HUES6 (cell line): ENCODE data around the gene KMT2E.
"Not testable (repeated sequence)": the region's sequence is repeated elsewhere in the genome, so short reads cannot be mapped to it uniquely, and the experiment has no call there.

Source experiments
- H3K27ac ChIP-seq: 2 replicates; pipeline ENCODE4 v1.7.0; 2013; ENCODE audit warnings: low read depth, mild to moderate bottlenecking, low read length, inconsistent platforms
- H3K27me3 ChIP-seq: 2 replicates; pipeline ENCODE4 v1.6.1; 2013; ENCODE audit warnings: low read length; ENCODE audit not compliant: control insufficient read depth, insufficient read depth
- H3K36me3 ChIP-seq: 2 replicates; pipeline ENCODE4 v1.6.1; 2013; ENCODE audit warnings: low read length; ENCODE audit not compliant: control insufficient read depth, insufficient read depth
- H3K4me1 ChIP-seq: 2 replicates; pipeline ENCODE4 v1.6.1; 2013; ENCODE audit warnings: low read length; ENCODE audit not compliant: control insufficient read depth, insufficient read depth
- H3K4me3 ChIP-seq: 2 replicates; pipeline ENCODE4 v1.5.1; 2013; ENCODE audit warnings: low read depth, low read length
- H3K9ac ChIP-seq: one replicate; pipeline ENCODE4 v1.6.1; 2013; ENCODE audit warnings: mild to moderate bottlenecking, low read length
- H3K9me3 ChIP-seq: 2 replicates; pipeline ENCODE4 v1.6.1; 2013; ENCODE audit warnings: low read depth, low read length; ENCODE audit not compliant: control insufficient read depth, insufficient read depth

The KMT2E gene

DNA sequence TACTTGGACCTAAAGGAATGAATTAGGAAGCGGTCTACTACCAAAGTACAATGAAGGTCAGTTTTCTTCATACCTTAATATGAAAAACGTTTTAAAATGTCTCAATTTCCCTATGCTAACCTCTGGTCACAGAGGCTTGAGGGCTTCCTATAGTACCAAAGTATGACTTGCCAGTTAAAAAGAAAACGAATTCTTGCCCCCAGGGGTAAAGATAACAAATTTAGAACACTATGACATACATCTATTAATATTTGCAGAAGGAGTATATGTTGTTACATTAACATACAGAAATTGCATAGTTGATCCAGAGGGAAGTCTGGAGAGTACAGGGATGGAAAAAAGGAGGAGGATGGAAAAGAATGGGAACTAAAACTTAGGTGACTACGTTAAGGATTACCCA is 13.8 kb upstream of the KMT2E start:
- H3K9me3 ChIP-seq, result no peaks in the 10 kb centered on the region
- H3K4me3 ChIP-seq, result no peak overlapping the region
- no peak overlapping the region for H3K9ac ChIP-seq
- peaks cover 25% of the 10 kb centered on the region for H3K4me1 ChIP-seq
- H3K27me3 ChIP-seq, result no peaks in the 10 kb centered on the region
- H3K27ac ChIP-seq, result no peak overlapping the region
- peaks cover 16% of the 10 kb centered on the region for H3K36me3 ChIP-seq

DNA sequence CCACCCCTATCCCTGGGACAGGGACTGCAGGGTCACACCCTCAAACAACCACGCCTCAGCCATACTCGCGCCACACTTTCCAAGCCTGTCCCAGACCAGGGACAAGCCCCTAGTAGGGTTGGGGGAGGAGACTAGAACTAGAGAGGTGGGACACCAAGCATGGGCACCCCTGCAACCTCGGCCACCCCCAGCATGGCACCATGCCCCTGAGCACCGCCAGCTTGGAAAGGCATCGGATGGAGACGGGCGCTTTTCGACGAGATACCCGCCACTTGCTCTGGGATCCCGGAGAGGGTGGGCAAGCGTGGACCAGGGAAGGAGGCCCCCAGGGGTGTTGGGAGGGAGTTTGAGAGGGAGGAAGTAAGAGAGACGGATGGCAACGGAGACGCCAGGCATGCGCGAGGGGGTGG is 13.1 kb upstream of the KMT2E start:
- no peaks in the 10 kb centered on the region for H3K27me3 ChIP-seq
- no peaks in the 10 kb centered on the region for H3K9me3 ChIP-seq
- no peak overlapping the region for H3K9ac ChIP-seq
- peaks cover 25% of the 10 kb centered on the region for H3K4me1 ChIP-seq
- H3K27ac ChIP-seq, result no peak overlapping the region
- peaks cover 17% of the 10 kb centered on the region for H3K36me3 ChIP-seq
- H3K4me3 ChIP-seq, result no peak overlapping the region

DNA sequence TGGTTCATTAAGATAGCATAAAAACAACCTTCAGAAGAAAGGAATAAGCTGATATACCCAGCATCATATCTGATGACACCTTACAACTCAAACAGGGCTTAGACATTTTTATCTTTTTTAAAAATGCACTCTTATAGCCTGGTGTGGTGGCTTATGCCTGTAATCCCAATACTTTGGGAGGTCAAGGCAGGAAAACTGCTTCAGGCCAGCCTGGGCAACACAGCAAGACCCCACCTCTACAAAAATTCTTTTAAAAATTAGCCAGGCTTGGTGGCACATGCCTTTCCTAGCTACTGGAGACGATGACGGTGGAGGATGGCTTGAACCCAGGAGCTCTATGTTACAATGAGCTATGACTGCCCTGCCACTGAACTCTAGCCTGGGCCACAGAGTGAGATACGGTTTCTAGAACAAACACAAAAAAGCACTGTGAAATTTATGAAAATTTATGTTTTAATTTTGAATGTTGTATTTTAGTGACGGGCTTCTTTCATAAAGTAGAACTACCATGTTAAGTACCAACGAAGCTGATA is 12.3 kb upstream of the KMT2E start:
- Histone ChIP-seq H3K27me3 (no peaks in the 10 kb centered on the region), H3K27ac (no peak overlapping the region), H3K4me3 (no peak overlapping the region), H3K9ac (no peak overlapping the region), H3K36me3 (peaks cover 24% of the 10 kb centered on the region), H3K4me1 (peaks cover 25% of the 10 kb centered on the region), H3K9me3 (no peaks in the 10 kb centered on the region)

DNA sequence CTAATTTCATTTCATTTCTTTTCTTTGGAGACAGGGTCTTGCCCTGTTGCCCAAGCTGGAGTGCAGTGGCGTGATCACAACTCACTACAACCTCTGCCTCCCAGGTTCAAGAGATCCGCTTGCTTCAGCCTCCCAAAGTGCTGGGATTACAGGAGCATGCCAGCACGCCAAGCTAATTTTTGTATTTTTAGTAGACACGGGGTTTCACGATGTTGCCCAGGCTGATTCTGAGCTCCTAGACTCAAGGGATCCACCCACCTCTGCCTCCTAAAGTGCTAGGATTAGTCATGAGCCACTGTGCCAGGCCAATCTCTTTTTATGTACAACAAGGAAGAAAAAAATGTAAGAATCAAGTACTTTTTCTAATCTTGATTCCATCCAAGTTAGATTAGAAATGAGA is 10.7 kb upstream of the KMT2E start:
- peaks cover 30% of the 10 kb centered on the region for H3K36me3 ChIP-seq
- peak overlapping the region; percentile 22 for H3K9ac ChIP-seq
- H3K27ac ChIP-seq, result no peak overlapping the region
- no peak overlapping the region for H3K4me3 ChIP-seq
- H3K4me1 ChIP-seq, result peaks cover 25% of the 10 kb centered on the region
- H3K27me3 ChIP-seq, result no peaks in the 10 kb centered on the region
- H3K9me3 ChIP-seq, result no peaks in the 10 kb centered on the region

DNA sequence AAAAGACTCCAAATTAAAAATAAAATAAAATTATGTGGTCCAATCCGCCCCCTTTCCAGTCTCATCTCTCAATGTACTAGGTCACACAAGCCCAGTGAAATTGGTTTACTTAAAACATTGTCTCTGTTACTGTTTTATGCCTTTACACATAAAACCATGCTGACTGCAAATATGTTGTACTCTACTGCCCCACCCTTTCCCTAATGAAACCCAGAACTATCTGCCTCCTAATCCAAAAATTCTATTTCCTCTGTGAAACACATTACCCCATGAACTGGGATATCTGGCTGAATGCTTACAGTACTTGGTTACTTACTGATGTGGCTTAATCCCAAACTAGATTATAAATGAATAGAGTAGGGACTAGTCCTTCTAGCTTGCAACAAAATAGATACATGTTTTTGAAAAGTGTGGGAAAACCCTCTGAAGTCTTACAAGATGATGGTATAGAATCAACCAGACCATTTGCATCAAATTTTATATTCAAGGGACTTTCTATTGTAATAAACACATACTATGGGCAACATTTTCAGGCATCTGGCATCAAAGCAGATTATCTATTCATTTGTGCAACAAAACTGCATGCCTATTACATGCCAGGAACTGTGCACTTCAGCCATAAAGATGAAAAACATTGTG is 10.0 kb upstream of the KMT2E start:
- H3K9me3 ChIP-seq, result no peaks in the 10 kb centered on the region
- no peak overlapping the region for H3K4me3 ChIP-seq
- no peak overlapping the region for H3K27ac ChIP-seq
- peaks cover 35% of the 10 kb centered on the region for H3K36me3 ChIP-seq
- peaks cover 25% of the 10 kb centered on the region for H3K4me1 ChIP-seq
- H3K9ac ChIP-seq, result no peak overlapping the region
- no peaks in the 10 kb centered on the region for H3K27me3 ChIP-seq

DNA sequence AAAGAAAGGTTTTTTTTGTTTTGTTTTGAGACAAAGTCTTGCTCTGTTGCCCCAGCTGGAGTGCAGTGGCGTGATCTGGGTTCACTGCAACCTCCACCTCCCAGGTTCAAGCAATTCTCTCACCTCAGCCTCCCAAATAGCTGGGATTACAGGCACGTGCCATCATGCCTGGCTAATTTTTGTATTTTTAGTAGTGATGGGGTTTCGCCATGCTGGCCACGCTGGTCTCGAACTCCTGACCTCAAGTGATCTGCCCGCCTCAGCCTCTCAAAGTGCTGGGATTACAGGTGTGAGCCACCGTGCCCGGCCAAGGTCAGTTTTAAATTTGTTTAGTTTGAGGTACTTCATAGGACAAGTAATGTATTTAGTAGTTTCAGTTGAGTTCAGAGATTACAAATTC is 9.0 kb upstream of the KMT2E start:
- H3K4me1 ChIP-seq, result peaks cover 26% of the 10 kb centered on the region
- not testable (repeated sequence) for H3K9ac ChIP-seq, H3K4me3 ChIP-seq, H3K27ac ChIP-seq, H3K27me3 ChIP-seq, H3K9me3 ChIP-seq
- peaks cover 37% of the 10 kb centered on the region for H3K36me3 ChIP-seq

DNA sequence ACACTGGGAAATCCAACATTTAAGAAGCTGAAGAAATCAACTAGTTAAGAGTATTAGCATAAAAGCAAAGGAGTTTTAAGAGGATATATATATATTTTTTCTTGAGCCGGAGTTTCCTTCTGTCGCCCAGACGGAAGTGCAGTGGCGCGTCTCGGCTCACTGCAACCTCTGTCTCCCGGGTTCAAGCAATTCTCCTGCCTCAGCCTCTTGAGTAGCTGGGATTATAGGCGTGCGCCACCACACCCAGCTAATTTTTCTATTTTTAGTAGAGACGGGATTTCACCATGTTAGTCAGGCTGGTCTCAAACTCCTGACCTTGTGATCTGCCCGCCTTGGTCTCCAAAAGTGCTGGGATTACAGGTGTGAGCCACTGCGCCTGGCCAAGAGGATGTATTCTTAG is 8.5 kb upstream of the KMT2E start:
- H3K4me3 ChIP-seq, H3K9me3 ChIP-seq, H3K27me3 ChIP-seq, H3K9ac ChIP-seq, H3K27ac ChIP-seq: not testable (repeated sequence)
- peaks cover 42% of the 10 kb centered on the region for H3K36me3 ChIP-seq
- peaks cover 29% of the 10 kb centered on the region for H3K4me1 ChIP-seq

DNA sequence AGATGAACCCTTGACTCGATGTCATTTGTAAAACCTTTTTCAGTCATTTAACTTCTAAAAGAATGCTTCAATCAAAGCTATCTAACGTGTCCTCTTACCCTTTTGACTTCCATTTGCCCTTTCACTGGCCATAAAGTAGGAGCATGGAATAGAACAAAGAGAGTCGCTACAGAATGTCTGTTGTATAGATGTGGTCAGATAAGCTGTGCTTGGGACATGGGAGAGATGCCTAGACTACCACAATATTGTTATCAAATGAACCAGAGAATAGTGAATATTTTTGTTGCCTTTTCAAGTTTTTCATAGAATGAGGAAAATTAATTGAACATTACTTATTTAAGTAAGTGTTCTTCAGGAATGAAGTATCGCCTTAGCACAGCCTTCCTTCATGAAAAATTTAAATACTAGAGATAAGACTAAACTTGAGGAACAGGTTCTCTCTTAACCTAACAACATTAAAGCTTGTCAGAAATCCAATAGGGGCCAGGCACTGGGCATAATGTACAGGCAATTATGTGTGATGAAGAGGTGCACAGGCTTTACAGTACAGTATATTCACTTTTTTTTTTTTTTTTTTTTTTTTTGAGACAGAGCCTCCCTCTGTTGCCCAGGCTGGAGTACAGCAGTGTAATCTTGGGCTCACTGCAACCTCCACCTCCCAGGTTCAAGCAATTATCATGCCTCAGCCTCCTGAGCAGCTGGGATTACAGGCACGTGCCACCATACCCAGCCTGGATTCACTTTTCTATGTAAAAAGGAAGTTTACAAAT is 7.5 kb upstream of the KMT2E start:
- H3K9ac ChIP-seq, result no peak overlapping the region
- H3K4me3 ChIP-seq, result no peak overlapping the region
- H3K9me3 ChIP-seq, result no peaks in the 10 kb centered on the region
- peaks cover 38% of the 10 kb centered on the region for H3K36me3 ChIP-seq
- H3K4me1 ChIP-seq, result peaks cover 23% of the 10 kb centered on the region
- no peaks in the 10 kb centered on the region for H3K27me3 ChIP-seq
- H3K27ac ChIP-seq, result no peak overlapping the region

DNA sequence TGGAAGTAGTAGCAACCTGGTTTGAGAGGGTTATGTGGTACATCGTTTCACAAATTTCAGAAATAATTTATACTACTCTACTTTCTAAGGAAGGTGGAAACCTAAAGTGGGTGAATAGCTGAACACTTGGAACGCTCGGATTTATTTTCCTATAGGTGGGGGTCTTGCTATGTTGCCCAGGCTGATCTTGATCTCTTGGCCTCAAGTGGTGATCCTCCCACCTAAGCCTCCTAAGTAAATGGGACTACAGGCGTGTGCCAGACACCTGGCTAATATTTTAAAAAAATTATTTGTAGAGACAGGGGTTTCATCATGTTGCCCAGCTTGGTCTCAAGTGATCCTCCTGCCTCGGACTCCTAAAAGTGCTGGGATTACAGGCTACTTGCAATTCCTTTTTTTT is 6.7 kb upstream of the KMT2E start:
- H3K36me3 ChIP-seq, result peaks cover 35% of the 10 kb centered on the region
- H3K4me1 ChIP-seq, result peaks cover 21% of the 10 kb centered on the region
- no peaks in the 10 kb centered on the region for H3K9me3 ChIP-seq

DNA sequence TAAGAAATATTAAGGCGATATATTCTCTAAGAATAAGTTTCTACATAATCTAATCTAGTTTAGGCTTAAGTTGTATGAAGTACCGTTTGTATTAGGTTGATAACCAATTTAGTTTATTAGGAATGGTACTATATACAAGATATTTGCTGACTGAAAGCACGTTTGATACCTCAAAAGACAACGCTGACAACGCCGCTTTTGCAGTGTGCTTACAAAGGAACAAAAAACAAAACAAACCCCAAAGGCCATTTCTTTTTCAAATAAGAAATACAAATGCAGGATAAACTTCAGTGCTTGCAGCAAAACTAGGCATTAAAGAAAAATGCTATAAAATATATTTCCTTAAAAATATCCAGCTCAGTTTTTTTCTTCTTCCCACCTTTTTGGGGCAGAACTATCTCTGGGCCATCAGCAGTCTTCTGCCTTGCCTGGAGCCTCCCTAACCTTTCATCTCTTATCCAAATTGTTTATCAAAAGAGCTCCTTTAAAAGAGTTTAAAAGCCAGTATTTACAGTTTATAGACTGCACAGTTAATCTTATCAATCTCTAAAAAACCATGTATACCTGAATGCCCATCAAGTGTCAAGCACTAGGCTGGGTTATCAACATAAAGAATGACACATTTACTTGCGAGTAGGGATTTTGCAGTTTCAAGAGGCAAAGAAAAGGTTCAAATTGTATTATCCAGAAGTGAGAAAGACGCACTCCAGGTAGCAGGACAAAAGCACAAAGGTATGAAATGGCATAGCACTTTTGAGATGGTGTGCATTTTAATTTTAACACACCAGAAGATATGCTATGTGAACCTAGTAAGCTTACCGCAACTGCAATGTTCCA is 4.1 kb upstream of the KMT2E start:
- H3K27ac ChIP-seq, result no peak overlapping the region
- H3K9me3 ChIP-seq, result no peaks in the 10 kb centered on the region
- peaks cover 29% of the 10 kb centered on the region for H3K36me3 ChIP-seq
- H3K9ac ChIP-seq, result peak overlapping the region; percentile 99
- peaks cover 4% of the 10 kb centered on the region; the same call in 1 of the 2 replicates for H3K4me1 ChIP-seq
- no peaks in the 10 kb centered on the region for H3K27me3 ChIP-seq
- peak overlapping the region; percentile 99 for H3K4me3 ChIP-seq

More for the DNA sequence above, 6.7 kb upstream of the KMT2E start:
- H3K9ac ChIP-seq, result no peak overlapping the region
- H3K27ac ChIP-seq, result no peak overlapping the region
- H3K4me3 ChIP-seq, result no peak overlapping the region
- H3K27me3 ChIP-seq, result no peaks in the 10 kb centered on the region
